Sciatic nerve (tissue), 2 donors: Measurements from ENCODE around the gene EML5. TPM values are rescaled to one million over a fixed set of nuclear protein-coding genes. Genes with fewer than 3 reads are reported as not detected.
"Not testable (repeated sequence)": the region's sequence is repeated elsewhere in the genome, so short reads cannot be mapped to it uniquely, and the experiment has no call there.

ENCODE experiments used
- ATAC-seq: fragments of 200-7000 bp; cut with Tn5 transposase; one replicate; pipeline ENCODE4 v1.9.1; 2020; ENCODE audit warnings: mild to moderate bottlenecking, moderate library complexity
- DNase-seq: peaks from one replicate; pipeline ENCODE4 v3.0.0-alpha.2; 2020; ENCODE audit warnings: low spot score
- intact Hi-C: fragments of 100-400 bp; cut with DNase I; formaldehyde crosslinking; loops from one replicate; pipeline ENCODE4 v1.14.2; 2022
- total RNA-seq: library from RNA; stranded (reverse); fragmentation: NEBNext Ultra II Directional; extraction: Animal tissue kit (Norgen Biotek cat#: 25700); gene quantifications from one replicate; pipeline ENCODE4 v1.2.1, GENCODE V29; 2021
- donor health status: DM: no; HTN: no; CAD: no.
- donor health status: DM: no; HTN: no; CAD: no.

EML5 gene
- total RNA-seq, 1 donor from 2014 or later: 2.1 TPM

GRCh38 chr14:88808359-88808758, 15.6 kb upstream of the EML5 start:
- ATAC-seq (no peak), DNase-seq (no peak)
- intact Hi-C loops: no loop called here

GRCh38 chr14:88804477-88804876, 11.7 kb upstream of the EML5 start:
- intact Hi-C loops: no loop called here
- ATAC-seq (no peak), DNase-seq (no peak)

- no peak for DNase-seq
- no peak for ATAC-seq
- intact Hi-C loops: no loop called here
Measured at GRCh38 chr14:88804035-88804434, 11.3 kb upstream of the EML5 start.

- ATAC-seq: no peak
- intact Hi-C loops: no loop called here
Measured at GRCh38 chr14:88802596-88802995, 9.8 kb upstream of the EML5 start.

GRCh38 chr14:88799522-88799921, 6.8 kb upstream of the EML5 start:
- intact Hi-C loops: no loop called here
- DNase-seq (no peak), ATAC-seq (no peak)

More at GRCh38 chr14:88802596-88802995, 9.8 kb upstream of the EML5 start:
- DNase-seq: no peak

- intact Hi-C loops: no loop called here
- no peak for DNase-seq
- no peak for ATAC-seq
Measured at GRCh38 chr14:88798156-88798555, 5.4 kb upstream of the EML5 start.

GRCh38 chr14:88793259-88793625, 489 bp upstream of the EML5 start:
- DNase-seq (no peak), ATAC-seq (peak; percentile 16)
- intact Hi-C loops: no loop called here

- ATAC-seq: peak; percentile 27
- peak; percentile 60 for DNase-seq
- intact Hi-C loops: no loop called here
Measured at GRCh38 chr14:88791629-88792472, 902 bp downstream of the EML5 start.

GRCh38 chr14:88791252-88791621, 1.5 kb downstream of the EML5 start:
- intact Hi-C loops: no loop called here
- DNase-seq: no peak
- ATAC-seq: no peak

GRCh38 chr14:88790501-88791251, 2.1 kb downstream of the EML5 start:
- intact Hi-C loops: no loop called here
- ATAC-seq: no peak
- no peak for DNase-seq

- intact Hi-C loops, DNase-seq, ATAC-seq: not testable (repeated sequence)
Measured at GRCh38 chr14:88789573-88789972, 3.2 kb downstream of the EML5 start.

- ATAC-seq: no peak
- DNase-seq: no peak
- intact Hi-C loops: no loop called here
Measured at GRCh38 chr14:88786715-88787114, 6.0 kb downstream of the EML5 start.

GRCh38 chr14:88785911-88786310, 6.8 kb downstream of the EML5 start:
- intact Hi-C loops: no loop called here
- ATAC-seq: no peak

GRCh38 chr14:88775532-88775931, 17.2 kb downstream of the EML5 start:
- intact Hi-C loops: no loop called here
- no peak for ATAC-seq
- no peak for DNase-seq

More at GRCh38 chr14:88785911-88786310, 6.8 kb downstream of the EML5 start:
- no peak for DNase-seq

GRCh38 chr14:88770736-88771135, 22.0 kb downstream of the EML5 start:
- intact Hi-C loops: no loop called here
- DNase-seq (no peak), ATAC-seq (no peak)

- ATAC-seq: no peak
- intact Hi-C loops: no loop called here
- DNase-seq: no peak
Measured at GRCh38 chr14:88765130-88765529, 27.6 kb downstream of the EML5 start.

GRCh38 chr14:88753873-88754272, 38.9 kb downstream of the EML5 start:
- DNase-seq (no peak), ATAC-seq (no peak)
- intact Hi-C loops: no loop called here

- intact Hi-C loops: no loop called here
- ATAC-seq (no peak), DNase-seq (no peak)
Measured at GRCh38 chr14:88750945-88751344, 41.8 kb downstream of the EML5 start.

- intact Hi-C loops: no loop called here
- no peak for DNase-seq
- no peak for ATAC-seq
Measured at GRCh38 chr14:88750413-88750812, 42.3 kb downstream of the EML5 start.

GRCh38 chr14:88749139-88749538, 43.6 kb downstream of the EML5 start:
- ATAC-seq (no peak), DNase-seq (no peak)
- intact Hi-C loops: no loop called here
